Esophagus squamous epithelium (tissue), 5 donors: ENCODE measurements around the gene ERCC5. TPM values are rescaled to one million over a fixed set of nuclear protein-coding genes. Genes with fewer than 3 reads are reported as not detected.

Experiments used
- DNase-seq: peaks from one replicate; lab custom pipeline; 2025; lab: John Stamatoyannopoulos, UW
- H3K27ac ChIP-seq, 4 donors: fragments of 200-600 bp; sonication (generic); one replicate each; pipeline ENCODE4 v1.5.1; 2016 to 2019; ENCODE audit warnings: mild to moderate bottlenecking in 1 of 4
- H3K27me3 ChIP-seq, 4 donors: fragments of 200-600 bp; sonication (generic); 1 replicate in 3 of 4; 2 replicates in 1 of 4; pipeline versions ENCODE4 v1.5.1 to v1.6.0; 2017 to 2021; ENCODE audit warnings: antibody characterized with exemption in 1 of 4
- H3K36me3 ChIP-seq, 3 donors: fragments of 200-600 bp; sonication (generic); one replicate each; pipeline ENCODE4 v1.5.1; 2016 to 2019
- H3K4me1 ChIP-seq, 3 donors: fragments of 200-600 bp; sonication (generic); one replicate each; pipeline ENCODE4 v1.5.1; 2017 to 2019
- H3K4me3 ChIP-seq, 4 donors: fragments of 200-600 bp; sonication (generic); 1 replicate in 3 of 4; 2 replicates in 1 of 4; pipeline ENCODE4 v1.5.1; 2016 to 2019; ENCODE audit warnings: mild to moderate bottlenecking in 2 of 4, moderate library complexity in 1 of 4
- H3K9me3 ChIP-seq, 3 donors: fragments of 200-600 bp; sonication (generic); one replicate each; pipeline ENCODE4 v1.5.1; 2016 to 2019
- CTCF ChIP-seq, 6 experiments: fragments of 450-650 bp in 4 of 6; fragments of 200-600 bp in 2 of 6; sonication (generic) in 2 of 6; IDR thresholded peaks; one replicate each; pipeline ENCODE4 v1.5.1; 2016 to 2019; ENCODE audit warnings: antibody characterized with exemption in 6 of 6, mild to moderate bottlenecking in 4 of 6, moderate library complexity in 4 of 6
- POLR2A ChIP-seq, 4 donors: fragments of 450-650 bp; IDR thresholded peaks; one replicate each; pipeline ENCODE4 v1.6.1; 2017; ENCODE audit warnings: antibody characterized with exemption in 4 of 4, mild to moderate bottlenecking in 4 of 4, moderate library complexity in 3 of 4
- WGBS, 2 donors: methylation state at CpG; one replicate each; pipeline ENCODE4 v1.1.5; 2018; 5-methylcytosine and 5-hydroxymethylcytosine counted together
- intact Hi-C: fragments of 100-400 bp; cut with DNase I; formaldehyde crosslinking; loops from one replicate; pipeline ENCODE4 v1.15.0; 2022
- total RNA-seq, 4 donors: library from RNA; depleted of rRNA; stranded (reverse); fragments of >200 nt; gene quantifications; one replicate each; pipeline ENCODE4 v1.1.0, GENCODE V29; 2016
- donor health status: DM: yes; HTN: yes; CAD: no.

Gene ERCC5
- total RNA-seq, 4 donors from 2014 or later, result 34.9 to 70.1 (median 48.3) TPM

GRCh38 chr13:102903659-102904407 lies 58.0 kb downstream of the ERCC5 start:
- no peaks in the 10 kb centered on the region for H3K36me3 ChIP-seq
- H3K4me1 ChIP-seq, result no peaks in the 10 kb centered on the region
- H3K27ac ChIP-seq, result no peak overlapping the region
- no peak overlapping the region for H3K4me3 ChIP-seq
- TF ChIP-seq CTCF (IDR thresholded peaks at IDR 0.05) (peak in 5 of 6 experiments; percentile 18 to 64 (median 26)), POLR2A (IDR thresholded peaks at IDR 0.05) (no peak)
- no peaks in the 10 kb centered on the region for H3K27me3 ChIP-seq
- H3K9me3 ChIP-seq, result no peaks in the 10 kb centered on the region
- 44 to 50% methylated on average over 14 of the region's 14 CpGs for WGBS, 2 donors
- no peak for DNase-seq
- intact Hi-C loops, result no loop called here

- whole genome bisulfite sequencing, 2 donors, result 57 to 70% methylated on average over 5 of the region's 5 CpGs
- H3K27ac ChIP-seq, result no peak overlapping the region
- no peak for DNase-seq
- H3K9me3 ChIP-seq, result no peaks in the 10 kb centered on the region
- no peak overlapping the region for H3K4me3 ChIP-seq
- intact Hi-C loops, result no loop called here
- no peaks in the 10 kb centered on the region for H3K36me3 ChIP-seq
- no peak for TF ChIP-seq POLR2A (IDR thresholded peaks at IDR 0.05)
- TF ChIP-seq CTCF (IDR thresholded peaks at IDR 0.05), result no peak
- H3K4me1 ChIP-seq, result no peaks in the 10 kb centered on the region
- H3K27me3 ChIP-seq, result no peaks in the 10 kb centered on the region
Measured at GRCh38 chr13:102904408-102904862, 58.6 kb downstream of the ERCC5 start.

GRCh38 chr13:102905905-102906771 lies 60.3 kb downstream of the ERCC5 start:
- no peaks in the 10 kb centered on the region for H3K27me3 ChIP-seq
- peaks cover 0 to 6% (median 0%) of the 10 kb centered on the region in 3 donors for H3K4me1 ChIP-seq
- DNase-seq, result no peak
- intact Hi-C loops, result no loop called here
- H3K4me3 ChIP-seq, result no peak overlapping the region
- 79 to 87% methylated on average over 7 of the region's 7 CpGs for WGBS, 2 donors
- no peak for TF ChIP-seq POLR2A (IDR thresholded peaks at IDR 0.05)
- no peak for TF ChIP-seq CTCF (IDR thresholded peaks at IDR 0.05)
- no peaks in the 10 kb centered on the region for H3K36me3 ChIP-seq
- no peaks in the 10 kb centered on the region for H3K9me3 ChIP-seq
- no peak overlapping the region for H3K27ac ChIP-seq

- Histone ChIP-seq H3K36me3 (no peaks in the 10 kb centered on the region), H3K27ac (no peak overlapping the region), H3K9me3 (no peaks in the 10 kb centered on the region), H3K27me3 (no peaks in the 10 kb centered on the region), H3K4me1 (peaks cover 0 to 16% (median 4%) of the 10 kb centered on the region in 3 donors), H3K4me3 (no peak overlapping the region)
- 33% methylated on average over 2 of the region's 2 CpGs for WGBS, 2 donors
- TF ChIP-seq POLR2A (IDR thresholded peaks at IDR 0.05), result no peak
- TF ChIP-seq CTCF (IDR thresholded peaks at IDR 0.05), result no peak
- no peak for DNase-seq
- intact Hi-C loops, result no loop called here
Measured at GRCh38 chr13:102907016-102907756, 61.4 kb downstream of the ERCC5 start.
